ENCODE data around the gene RELL1.
A peak's percentile ranks its signal among the peaks of the same experiment; 100 is the strongest.

The RELL1 gene

DNA sequence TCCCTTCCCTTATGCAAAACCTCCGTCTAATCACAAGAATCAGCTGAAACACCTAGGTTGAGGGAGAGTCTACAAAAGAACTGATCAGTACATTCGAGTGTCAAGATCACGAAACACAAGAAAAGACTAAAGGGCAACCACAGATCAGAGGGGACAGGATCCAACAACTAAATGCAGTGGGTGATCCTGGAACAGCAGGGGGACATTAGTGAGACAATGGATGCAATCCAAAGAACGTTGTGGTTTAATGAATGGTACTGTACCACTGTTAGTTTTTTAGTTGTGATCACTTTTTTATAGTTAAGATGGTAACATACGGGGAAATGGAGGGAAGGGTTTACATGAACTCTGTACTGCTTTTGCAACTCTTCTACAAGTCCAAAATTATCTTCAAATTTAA lies 79.2 kb downstream of the RELL1 start:
- 81% methylated on average over 4 of the region's 5 CpGs for WGBS
- H3K4ac ChIP-seq (ENCODE audit: low read depth in 1 of 2, low read length in 2 of 2) = no peak overlapping the region

DNA sequence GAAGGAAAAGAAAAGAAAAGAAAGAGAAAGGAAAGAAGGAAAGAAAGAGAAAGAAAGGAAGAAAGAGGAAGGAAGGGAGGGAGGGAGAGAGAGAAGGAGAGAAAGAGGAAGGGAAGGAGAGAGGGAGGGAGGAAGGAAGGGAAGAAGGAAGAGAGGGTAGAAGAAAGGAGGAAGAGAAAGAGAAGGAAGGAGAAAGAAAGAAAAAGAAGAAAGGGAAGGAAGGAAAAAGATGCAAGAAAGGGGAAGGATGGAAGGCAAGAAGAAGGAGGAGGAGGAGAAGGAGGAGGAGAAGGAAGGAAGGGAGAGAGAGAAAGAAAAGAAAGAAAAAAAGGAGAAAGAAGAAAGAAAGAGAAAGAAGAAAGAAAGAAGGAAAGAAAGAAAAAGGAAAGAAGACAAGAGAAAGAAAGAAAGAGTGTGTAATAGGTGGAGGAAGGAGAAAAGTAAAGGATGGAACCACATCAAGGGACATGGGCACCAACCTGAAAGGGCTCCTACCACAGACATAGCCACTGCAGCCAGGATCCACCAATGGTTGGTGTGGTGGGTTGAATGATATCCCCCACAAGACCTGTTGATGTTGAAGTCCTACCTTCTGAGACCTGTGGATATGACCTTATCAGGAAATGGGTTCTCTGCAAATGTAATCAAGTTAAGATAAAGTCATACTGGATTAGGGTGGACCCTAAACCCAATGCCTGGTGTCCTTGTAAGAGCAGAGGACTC lies 80.2 kb downstream of the RELL1 start:
- peaks cover 5% of the 10 kb centered on the region for H3K9me3 ChIP-seq (ENCODE audit: control insufficient read depth, low read length)
- no peaks in the 10 kb centered on the region for H3K36me3 ChIP-seq (ENCODE audit: control insufficient read depth in 1 of 2, insufficient read depth in 2 of 2, low read depth in 1 of 2, low read length in 2 of 2)
- H2AK5ac ChIP-seq (ENCODE audit: low read length, severe bottlenecking) = no peak overlapping the region
- no peak overlapping the region for H2AFZ ChIP-seq (ENCODE audit: low read depth, low read length)
- no peak overlapping the region for H3K4me3 ChIP-seq (ENCODE audit: insufficient read depth in 1 of 2, low read depth in 1 of 2, low read length in 2 of 2)
- H3K23ac ChIP-seq (ENCODE audit: low read length in 2 of 2) = no peak overlapping the region
- H3K18ac ChIP-seq (ENCODE audit: low read depth in 1 of 2, low read length in 2 of 2) = no peak overlapping the region
- no peak overlapping the region for H3K4ac ChIP-seq (ENCODE audit: low read depth in 1 of 2, low read length in 2 of 2)
- no peak overlapping the region for H3K14ac ChIP-seq (ENCODE audit: low read length in 2 of 2)
- no peak overlapping the region for H4K8ac ChIP-seq (ENCODE audit: low read length)
- H3K27me3 ChIP-seq (ENCODE audit: control insufficient read depth in 1 of 2, insufficient read depth in 1 of 2, low read length in 2 of 2) = no peaks in the 10 kb centered on the region
- H3K4me1 ChIP-seq (ENCODE audit: control insufficient read depth, insufficient read depth, low read depth, low read length) = peaks cover 5% of the 10 kb centered on the region
- no peak overlapping the region for H3K27ac ChIP-seq (ENCODE audit: low read length, poor library complexity, severe bottlenecking)
- H3K4me2 ChIP-seq (ENCODE audit: low read length, poor library complexity, severe bottlenecking) = no peak overlapping the region
- H4K91ac ChIP-seq (ENCODE audit: low read length) = no peak overlapping the region
- H2BK15ac ChIP-seq (ENCODE audit: low read depth, poor library complexity, severe bottlenecking) = no peak overlapping the region
- no peak overlapping the region for H3K9ac ChIP-seq (ENCODE audit: low read length)
- no peaks in the 10 kb centered on the region for H3K79me1 ChIP-seq (replicated peaks; ENCODE audit: low read length, poor library complexity, severe bottlenecking)
- no peak overlapping the region for H2BK12ac ChIP-seq (ENCODE audit: low read length in 2 of 2)
- no peak overlapping the region for H2BK120ac ChIP-seq (ENCODE audit: low read depth, low read length)
- no peak overlapping the region for H2BK5ac ChIP-seq (ENCODE audit: low read depth, low read length, poor library complexity, severe bottlenecking)
- no peak for DNase-seq

More for the DNA sequence above, 79.2 kb downstream of the RELL1 start:
- Histone ChIP-seq H3K4me3 (ENCODE audit: insufficient read depth in 1 of 2, low read depth in 1 of 2, low read length in 2 of 2) (no peak overlapping the region), H3K4me2 (ENCODE audit: low read length, poor library complexity, severe bottlenecking) (no peak overlapping the region), H2BK12ac (ENCODE audit: low read length in 2 of 2) (no peak overlapping the region), H3K79me1 (replicated peaks; ENCODE audit: low read length, poor library complexity, severe bottlenecking) (no peaks in the 10 kb centered on the region), H3K18ac (ENCODE audit: low read depth in 1 of 2, low read length in 2 of 2) (no peak overlapping the region), H3K27ac (ENCODE audit: low read length, poor library complexity, severe bottlenecking) (no peak overlapping the region), H3K23ac (ENCODE audit: low read length in 2 of 2) (no peak overlapping the region), H3K9me3 (ENCODE audit: control insufficient read depth, low read length) (peaks cover 5% of the 10 kb centered on the region), H3K9ac (ENCODE audit: low read length) (no peak overlapping the region), H2AFZ (ENCODE audit: low read depth, low read length) (no peak overlapping the region), H2BK120ac (ENCODE audit: low read depth, low read length) (no peak overlapping the region), H3K4me1 (ENCODE audit: control insufficient read depth, insufficient read depth, low read depth, low read length) (peaks cover 5% of the 10 kb centered on the region), H4K8ac (ENCODE audit: low read length) (no peak overlapping the region), H2BK15ac (ENCODE audit: low read depth, poor library complexity, severe bottlenecking) (no peak overlapping the region), H3K14ac (ENCODE audit: low read length in 2 of 2) (no peak overlapping the region), H3K27me3 (ENCODE audit: control insufficient read depth in 1 of 2, insufficient read depth in 1 of 2, low read length in 2 of 2) (no peaks in the 10 kb centered on the region), H4K91ac (ENCODE audit: low read length) (no peak overlapping the region), H2AK5ac (ENCODE audit: low read length, severe bottlenecking) (no peak overlapping the region), H2BK5ac (ENCODE audit: low read depth, low read length, poor library complexity, severe bottlenecking) (no peak overlapping the region), H3K36me3 (ENCODE audit: control insufficient read depth in 1 of 2, insufficient read depth in 2 of 2, low read depth in 1 of 2, low read length in 2 of 2) (no peaks in the 10 kb centered on the region)
- DNase-seq = no peak

DNA sequence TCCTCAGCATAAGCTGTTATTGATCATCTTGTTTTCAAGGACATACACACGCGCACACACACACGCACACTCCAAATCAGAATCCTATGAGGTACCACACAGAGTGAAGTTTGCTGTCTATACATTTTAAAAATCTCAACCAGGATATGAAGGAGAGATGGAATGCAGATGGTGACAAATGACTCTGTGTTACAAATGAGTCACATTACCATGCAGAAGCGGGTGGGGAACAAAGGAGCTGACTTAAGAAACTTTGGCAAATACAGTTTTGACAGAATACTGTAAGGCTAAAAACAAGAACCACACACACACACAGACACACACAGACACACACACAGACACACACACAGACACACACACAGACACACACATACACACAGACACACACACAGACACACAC lies 81.7 kb downstream of the RELL1 start:
- H3K4ac ChIP-seq (ENCODE audit: low read depth in 1 of 2, low read length in 2 of 2) = no peak overlapping the region
- H2AFZ ChIP-seq (ENCODE audit: low read depth, low read length) = no peak overlapping the region
- no peak overlapping the region for H4K8ac ChIP-seq (ENCODE audit: low read length)
- H2BK120ac ChIP-seq (ENCODE audit: low read depth, low read length) = no peak overlapping the region
- H3K27ac ChIP-seq (ENCODE audit: low read length, poor library complexity, severe bottlenecking) = no peak overlapping the region
- no peak overlapping the region for H3K9ac ChIP-seq (ENCODE audit: low read length)
- H3K14ac ChIP-seq (ENCODE audit: low read length in 2 of 2) = no peak overlapping the region
- H3K9me3 ChIP-seq (ENCODE audit: control insufficient read depth, low read length) = peaks cover 5% of the 10 kb centered on the region
- no peaks in the 10 kb centered on the region for H3K27me3 ChIP-seq (ENCODE audit: control insufficient read depth in 1 of 2, insufficient read depth in 1 of 2, low read length in 2 of 2)
- no peak overlapping the region for H2AK5ac ChIP-seq (ENCODE audit: low read length, severe bottlenecking)
- peak; percentile 43 for DNase-seq
- no peaks in the 10 kb centered on the region for H3K79me1 ChIP-seq (replicated peaks; ENCODE audit: low read length, poor library complexity, severe bottlenecking)
- no peak overlapping the region for H2BK12ac ChIP-seq (ENCODE audit: low read length in 2 of 2)
- H2BK5ac ChIP-seq (ENCODE audit: low read depth, low read length, poor library complexity, severe bottlenecking) = no peak overlapping the region
- H3K36me3 ChIP-seq (ENCODE audit: control insufficient read depth in 1 of 2, insufficient read depth in 2 of 2, low read depth in 1 of 2, low read length in 2 of 2) = no peaks in the 10 kb centered on the region
- no peak overlapping the region for H3K18ac ChIP-seq (ENCODE audit: low read depth in 1 of 2, low read length in 2 of 2)
- peaks cover 5% of the 10 kb centered on the region for H3K4me1 ChIP-seq (ENCODE audit: control insufficient read depth, insufficient read depth, low read depth, low read length)
- no peak overlapping the region for H3K4me2 ChIP-seq (ENCODE audit: low read length, poor library complexity, severe bottlenecking)
- H4K91ac ChIP-seq (ENCODE audit: low read length) = no peak overlapping the region
- H2BK15ac ChIP-seq (ENCODE audit: low read depth, poor library complexity, severe bottlenecking) = no peak overlapping the region
- no peak overlapping the region for H3K23ac ChIP-seq (ENCODE audit: low read length in 2 of 2)
- WGBS = 84% methylated on average over 4 of the region's 4 CpGs
- H3K4me3 ChIP-seq (ENCODE audit: insufficient read depth in 1 of 2, low read depth in 1 of 2, low read length in 2 of 2) = no peak overlapping the region

DNA sequence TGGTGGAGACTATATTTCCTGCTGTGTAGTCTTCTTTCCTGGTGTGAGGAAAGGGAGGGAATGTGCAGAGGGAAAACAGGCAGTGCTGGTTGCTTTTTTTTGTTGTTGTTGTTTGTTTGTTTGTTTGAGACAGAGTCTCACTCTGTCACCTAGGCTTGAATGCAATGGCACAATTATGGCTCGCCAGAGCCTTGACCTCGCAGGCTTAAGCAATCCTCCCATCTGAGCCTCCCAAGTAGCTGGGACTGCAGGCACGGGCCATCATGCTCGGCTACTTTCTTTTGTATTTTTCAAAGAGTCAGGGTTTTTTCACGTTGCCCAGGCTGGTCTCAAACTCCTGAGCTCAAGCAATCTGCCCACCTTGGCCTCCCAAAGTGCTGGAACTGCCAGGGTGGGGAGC lies 82.5 kb downstream of the RELL1 start:
- no peak overlapping the region for H2BK12ac ChIP-seq (ENCODE audit: low read length in 2 of 2)
- H3K9ac ChIP-seq (ENCODE audit: low read length) = no peak overlapping the region
- H3K4me1 ChIP-seq (ENCODE audit: control insufficient read depth, insufficient read depth, low read depth, low read length) = peaks cover 5% of the 10 kb centered on the region
- H4K8ac ChIP-seq (ENCODE audit: low read length) = peak overlapping the region; percentile 24
- no peak overlapping the region for H2AFZ ChIP-seq (ENCODE audit: low read depth, low read length)
- no peak overlapping the region for H2BK120ac ChIP-seq (ENCODE audit: low read depth, low read length)
- H2BK5ac ChIP-seq (ENCODE audit: low read depth, low read length, poor library complexity, severe bottlenecking) = no peak overlapping the region
- H3K23ac ChIP-seq (ENCODE audit: low read length in 2 of 2) = no peak overlapping the region
- no peak overlapping the region for H3K4me3 ChIP-seq (ENCODE audit: insufficient read depth in 1 of 2, low read depth in 1 of 2, low read length in 2 of 2)
- 96% methylated on average over 5 of the region's 5 CpGs for WGBS
- no peaks in the 10 kb centered on the region for H3K36me3 ChIP-seq (ENCODE audit: control insufficient read depth in 1 of 2, insufficient read depth in 2 of 2, low read depth in 1 of 2, low read length in 2 of 2)
- no peak overlapping the region for H2AK5ac ChIP-seq (ENCODE audit: low read length, severe bottlenecking)
- peak overlapping the region; percentile 58 for H2BK15ac ChIP-seq (ENCODE audit: low read depth, poor library complexity, severe bottlenecking)
- H3K14ac ChIP-seq (ENCODE audit: low read length in 2 of 2) = no peak overlapping the region
- no peak overlapping the region for H3K4me2 ChIP-seq (ENCODE audit: low read length, poor library complexity, severe bottlenecking)
- H3K79me1 ChIP-seq (replicated peaks; ENCODE audit: low read length, poor library complexity, severe bottlenecking) = no peaks in the 10 kb centered on the region
- H4K91ac ChIP-seq (ENCODE audit: low read length) = no peak overlapping the region
- H3K27ac ChIP-seq (ENCODE audit: low read length, poor library complexity, severe bottlenecking) = no peak overlapping the region
- H3K27me3 ChIP-seq (ENCODE audit: control insufficient read depth in 1 of 2, insufficient read depth in 1 of 2, low read length in 2 of 2) = no peaks in the 10 kb centered on the region
- DNase-seq = no peak
- no peak overlapping the region for H3K18ac ChIP-seq (ENCODE audit: low read depth in 1 of 2, low read length in 2 of 2)
- no peak overlapping the region for H3K4ac ChIP-seq (ENCODE audit: low read depth in 1 of 2, low read length in 2 of 2)
- H3K9me3 ChIP-seq (ENCODE audit: control insufficient read depth, low read length) = no peaks in the 10 kb centered on the region
